ENCODE measurements around the gene HASPIN.

Gene HASPIN

DNA sequence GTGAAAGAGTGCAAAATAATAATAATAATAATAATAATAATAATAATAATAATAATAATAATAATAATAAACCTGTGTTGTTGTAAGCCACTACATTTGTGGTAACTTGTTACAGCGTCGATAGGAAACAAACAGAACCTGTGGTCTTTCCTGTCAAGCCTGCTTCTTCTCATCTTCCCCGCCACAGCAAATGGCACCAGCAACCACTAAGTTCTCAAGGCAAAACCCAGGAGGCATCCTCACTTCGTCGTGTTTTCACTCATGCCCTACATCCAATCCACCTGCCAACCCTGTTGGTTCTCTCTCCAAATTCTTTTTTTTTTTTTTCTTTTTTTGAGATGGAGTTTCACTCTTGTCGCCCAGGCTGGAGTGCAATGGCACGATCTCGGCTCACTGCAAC lies 43.1 kb downstream of the HASPIN start:
- Histone ChIP-seq H2AFZ (ENCODE audit: low read depth, low read length) (no peak overlapping the region), H3K27me3 (ENCODE audit: insufficient read depth, low read length) (peaks cover 7% of the 10 kb centered on the region), H3K9me3 (ENCODE audit: low read length) (no peaks in the 10 kb centered on the region), H3K4me3 (ENCODE audit: low read length) (no peak overlapping the region), H3K36me3 (ENCODE audit: insufficient read depth, low read length) (no peaks in the 10 kb centered on the region), H3K4me1 (ENCODE audit: insufficient read depth, low read length) (peaks cover 13% of the 10 kb centered on the region)

DNA sequence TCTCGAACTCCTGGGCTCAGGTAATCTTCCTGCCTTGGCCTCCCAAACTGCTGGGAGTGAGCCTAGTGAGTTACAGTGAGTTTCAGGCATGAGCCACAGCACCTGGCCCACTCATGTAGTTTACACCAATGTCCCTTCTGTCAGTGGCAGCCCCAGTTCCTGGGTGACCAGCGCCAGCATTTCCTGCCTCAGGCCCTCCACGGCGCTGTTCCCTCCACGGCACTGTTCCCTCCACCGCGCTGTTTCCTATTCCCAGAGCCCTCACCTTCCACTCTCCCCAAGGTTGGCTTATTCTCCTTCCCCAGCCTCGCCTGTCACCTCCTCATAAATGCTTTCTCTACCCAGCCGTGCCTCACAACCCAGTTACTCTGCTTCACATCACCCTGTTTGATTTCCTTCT lies 44.6 kb downstream of the HASPIN start:
- H3K9me3 ChIP-seq (ENCODE audit: low read length): no peaks in the 10 kb centered on the region
- H3K4me1 ChIP-seq (ENCODE audit: insufficient read depth, low read length): peaks cover 15% of the 10 kb centered on the region
- no peak overlapping the region for H2AFZ ChIP-seq (ENCODE audit: low read depth, low read length)

DNA sequence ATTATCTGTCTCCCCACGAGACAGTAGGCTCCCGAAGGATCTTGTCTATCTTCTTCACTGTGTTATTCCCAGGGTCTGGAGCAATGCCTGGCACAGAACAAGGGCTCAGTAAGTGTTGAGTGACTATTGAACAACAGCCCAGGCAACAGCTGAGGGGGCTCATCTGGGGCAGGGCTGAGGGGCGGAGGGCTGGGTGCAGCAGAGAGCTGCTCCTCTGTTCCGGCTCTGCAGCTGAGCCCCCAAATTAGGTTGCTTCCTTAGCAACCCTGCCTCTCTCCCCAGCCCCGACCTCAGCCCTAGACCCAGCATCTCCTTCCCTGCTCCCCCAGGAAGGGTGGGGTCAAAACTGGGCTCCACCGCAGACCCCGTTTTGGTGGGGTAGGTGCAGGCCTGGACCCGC lies 45.1 kb downstream of the HASPIN start:
- H3K9me3 ChIP-seq (ENCODE audit: low read length): no peaks in the 10 kb centered on the region
- no peaks in the 10 kb centered on the region for H3K36me3 ChIP-seq (ENCODE audit: insufficient read depth, low read length)
- peaks cover 7% of the 10 kb centered on the region for H3K27me3 ChIP-seq (ENCODE audit: insufficient read depth, low read length)
- H2AFZ ChIP-seq (ENCODE audit: low read depth, low read length): no peak overlapping the region
- H3K4me1 ChIP-seq (ENCODE audit: insufficient read depth, low read length): peaks cover 15% of the 10 kb centered on the region
- H3K4me3 ChIP-seq (ENCODE audit: low read length): no peak overlapping the region

More for the DNA sequence above, 44.6 kb downstream of the HASPIN start:
- no peaks in the 10 kb centered on the region for H3K36me3 ChIP-seq (ENCODE audit: insufficient read depth, low read length)
- H3K27me3 ChIP-seq (ENCODE audit: insufficient read depth, low read length): peaks cover 7% of the 10 kb centered on the region
- H3K4me3 ChIP-seq (ENCODE audit: low read length): no peak overlapping the region

DNA sequence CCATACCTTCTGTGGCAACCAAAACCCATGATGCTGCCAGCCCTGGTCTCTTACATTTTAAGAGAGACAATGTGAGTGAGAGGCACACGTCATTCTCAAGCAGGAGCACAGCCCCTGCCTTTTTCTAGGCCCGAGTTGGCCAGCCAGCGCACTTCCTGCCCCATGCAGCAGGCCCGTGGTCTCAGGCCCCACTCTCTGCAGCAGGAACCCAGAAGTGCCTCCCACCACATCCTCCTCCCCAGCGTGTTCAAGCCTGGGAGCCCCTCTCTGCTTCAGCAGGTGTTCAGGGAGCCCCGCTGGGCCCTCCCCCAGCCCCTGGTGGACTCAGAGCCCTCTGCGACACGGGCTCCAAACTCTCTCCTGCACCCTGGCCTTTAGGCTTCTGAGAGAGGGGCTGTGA lies 46.8 kb downstream of the HASPIN start:
- Histone ChIP-seq H2AFZ (ENCODE audit: low read depth, low read length) (peak overlapping the region; percentile 75), H3K27me3 (ENCODE audit: insufficient read depth, low read length) (peaks cover 7% of the 10 kb centered on the region), H3K36me3 (ENCODE audit: insufficient read depth, low read length) (no peaks in the 10 kb centered on the region), H3K4me3 (ENCODE audit: low read length) (no peak overlapping the region), H3K4me1 (ENCODE audit: insufficient read depth, low read length) (peaks cover 15% of the 10 kb centered on the region), H3K9me3 (ENCODE audit: low read length) (no peaks in the 10 kb centered on the region)

DNA sequence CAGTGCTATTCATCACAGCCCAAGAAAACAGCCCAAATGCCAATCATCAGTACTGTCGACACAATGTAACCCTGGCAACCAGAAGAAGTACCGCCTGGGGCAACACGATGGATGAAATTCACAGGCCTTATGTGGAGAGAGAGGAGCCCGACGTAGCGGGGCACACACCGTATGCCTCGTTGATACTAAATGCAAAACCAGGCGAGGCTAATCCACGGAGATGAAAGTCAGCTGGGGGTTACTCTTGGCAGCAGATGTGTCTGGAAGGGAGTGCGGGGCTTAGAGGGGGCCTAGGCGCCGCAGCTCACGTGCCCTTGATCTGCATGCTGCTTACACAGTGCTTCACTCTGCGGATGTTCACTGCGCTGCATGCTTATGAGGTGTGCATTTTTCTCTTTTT lies 47.4 kb downstream of the HASPIN start:
- Histone ChIP-seq H3K36me3 (ENCODE audit: insufficient read depth, low read length) (no peaks in the 10 kb centered on the region), H3K4me1 (ENCODE audit: insufficient read depth, low read length) (peaks cover 15% of the 10 kb centered on the region), H3K27me3 (ENCODE audit: insufficient read depth, low read length) (peaks cover 7% of the 10 kb centered on the region), H3K9me3 (ENCODE audit: low read length) (no peaks in the 10 kb centered on the region), H2AFZ (ENCODE audit: low read depth, low read length) (peak overlapping the region; percentile 75), H3K4me3 (ENCODE audit: low read length) (no peak overlapping the region)

DNA sequence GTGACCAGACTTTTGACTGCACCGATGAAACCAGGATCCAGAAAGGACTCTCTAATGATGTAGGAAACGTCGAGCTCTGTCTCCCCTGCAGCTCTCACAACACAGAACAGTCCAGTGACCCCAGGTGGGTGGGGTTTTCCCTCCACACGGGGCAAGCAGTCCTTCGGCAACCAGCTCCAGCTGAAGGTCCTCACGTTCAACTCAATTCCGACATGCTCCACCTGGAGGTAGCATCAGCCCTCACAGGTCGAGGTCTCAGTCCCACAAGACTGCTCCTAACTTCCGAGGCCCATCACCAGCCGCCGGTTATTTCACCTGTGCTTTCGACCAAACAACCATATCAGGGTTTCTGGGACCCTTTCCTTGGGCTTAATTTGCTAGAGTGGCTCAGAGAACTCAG lies 49.1 kb downstream of the HASPIN start:
- Histone ChIP-seq H3K27me3 (ENCODE audit: insufficient read depth, low read length) (peaks cover 7% of the 10 kb centered on the region), H2AFZ (ENCODE audit: low read depth, low read length) (no peak overlapping the region), H3K9me3 (ENCODE audit: low read length) (no peaks in the 10 kb centered on the region), H3K36me3 (ENCODE audit: insufficient read depth, low read length) (no peaks in the 10 kb centered on the region), H3K4me1 (ENCODE audit: insufficient read depth, low read length) (peaks cover 15% of the 10 kb centered on the region), H3K4me3 (ENCODE audit: low read length) (no peak overlapping the region)

DNA sequence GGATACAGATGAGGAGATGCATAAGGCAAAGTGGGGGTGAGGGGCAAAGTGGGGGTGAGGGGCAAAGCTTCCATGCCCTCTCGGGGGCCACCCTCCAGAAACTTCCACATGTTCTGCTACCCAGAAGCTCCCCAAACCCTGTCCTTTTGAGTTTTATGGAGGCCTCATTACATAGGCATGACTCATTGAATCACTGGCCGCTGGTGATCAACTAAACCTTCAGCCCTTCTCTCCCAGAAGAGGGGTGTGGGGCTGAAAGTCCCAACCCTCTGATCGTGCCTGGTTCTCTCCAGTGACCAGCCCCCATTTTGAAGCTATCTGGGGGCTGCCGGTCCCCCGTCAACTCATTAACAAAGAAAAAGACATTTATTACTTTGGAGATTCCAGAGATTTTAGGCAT lies 49.8 kb downstream of the HASPIN start:
- Histone ChIP-seq H3K4me1 (ENCODE audit: insufficient read depth, low read length) (peaks cover 15% of the 10 kb centered on the region), H3K36me3 (ENCODE audit: insufficient read depth, low read length) (no peaks in the 10 kb centered on the region), H3K9me3 (ENCODE audit: low read length) (no peaks in the 10 kb centered on the region), H2AFZ (ENCODE audit: low read depth, low read length) (no peak overlapping the region), H3K4me3 (ENCODE audit: low read length) (no peak overlapping the region), H3K27me3 (ENCODE audit: insufficient read depth, low read length) (peaks cover 3% of the 10 kb centered on the region)

DNA sequence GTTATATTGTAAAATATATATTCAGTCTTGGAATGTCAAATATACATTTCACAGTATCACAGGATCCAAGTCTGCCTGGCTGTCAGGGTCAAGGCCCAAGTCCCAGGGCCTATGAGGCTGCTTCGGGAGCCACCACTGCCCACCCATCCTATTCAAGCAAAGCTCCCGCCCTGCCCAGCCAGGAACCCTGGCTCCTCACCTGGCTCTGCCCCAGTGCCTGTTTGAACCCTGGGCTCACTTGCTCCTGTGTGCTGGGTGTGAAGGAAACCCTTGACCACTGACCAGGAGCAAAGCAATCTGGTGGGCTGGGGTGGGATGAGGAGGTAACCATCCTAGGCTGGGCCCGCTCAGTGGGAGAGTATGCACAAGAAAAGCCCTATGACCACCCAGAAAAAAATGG lies 50.3 kb downstream of the HASPIN start:
- Histone ChIP-seq H3K9me3 (ENCODE audit: low read length) (no peaks in the 10 kb centered on the region), H2AFZ (ENCODE audit: low read depth, low read length) (no peak overlapping the region)

More for the DNA sequence above, 50.3 kb downstream of the HASPIN start:
- Histone ChIP-seq H3K27me3 (ENCODE audit: insufficient read depth, low read length) (no peaks in the 10 kb centered on the region), H3K36me3 (ENCODE audit: insufficient read depth, low read length) (no peaks in the 10 kb centered on the region), H3K4me3 (ENCODE audit: low read length) (no peak overlapping the region), H3K4me1 (ENCODE audit: insufficient read depth, low read length) (peaks cover 15% of the 10 kb centered on the region)

Data from neuron (in vitro differentiated cells).